Small intestine (tissue), 7 donors: ENCODE measurements around the gene CCL28. TPM values are rescaled to one million over a fixed set of nuclear protein-coding genes. Genes with fewer than 3 reads are reported as not detected.
"Not testable (repeated sequence)": the region's sequence is repeated elsewhere in the genome, so short reads cannot be mapped to it uniquely, and the experiment has no call there.

Experiments
- DNase-seq, 2 donors: peaks; one replicate each; pipeline versions ENCODE4 v3.0.0 to v3.0.0-alpha.2; 2013
- FAIRE-seq: peaks from 2 replicates; lab custom pipeline; 2012; peaks lifted over from hg19 to GRCh38; lab: Jason Lieb, UNC
- H3K27ac ChIP-seq, 3 donors: one replicate each; pipeline ENCODE4 v1.5.1; 2013; ENCODE audit warnings: low read length in 2 of 3, mild to moderate bottlenecking in 2 of 3, control low read depth in 1 of 3, inconsistent platforms in 1 of 3, low read depth in 1 of 3, moderate library complexity in 1 of 3
- H3K27me3 ChIP-seq, 3 donors: one replicate each; pipeline ENCODE4 v1.6.1; 2013; ENCODE audit warnings: low read length in 3 of 3, inconsistent platforms in 1 of 3; ENCODE audit not compliant: control insufficient read depth in 3 of 3, insufficient read depth in 3 of 3
- H3K36me3 ChIP-seq, 3 donors: one replicate each; pipeline ENCODE4 v1.6.1; 2013; ENCODE audit warnings: low read length in 3 of 3, inconsistent platforms in 1 of 3, low read depth in 1 of 3, mild to moderate bottlenecking in 1 of 3, moderate library complexity in 1 of 3; ENCODE audit not compliant: control insufficient read depth in 3 of 3, insufficient read depth in 2 of 3
- H3K4me1 ChIP-seq, 3 donors: one replicate each; pipeline ENCODE4 v1.6.1; 2013; ENCODE audit warnings: low read length in 2 of 3, inconsistent platforms in 1 of 3, low read depth in 1 of 3, mild to moderate bottlenecking in 1 of 3, moderate library complexity in 1 of 3; ENCODE audit not compliant: control insufficient read depth in 3 of 3, insufficient read depth in 2 of 3
- H3K4me3 ChIP-seq, 3 donors: one replicate each; pipeline ENCODE4 v1.5.1; 2013; ENCODE audit warnings: low read length in 3 of 3, control low read depth in 1 of 3, inconsistent platforms in 1 of 3, low read depth in 1 of 3, mild to moderate bottlenecking in 1 of 3, moderate library complexity in 1 of 3
- H3K9me3 ChIP-seq, 2 donors: one replicate each; pipeline ENCODE4 v1.6.1; 2013; ENCODE audit warnings: low read depth in 1 of 2, low read length in 1 of 2; ENCODE audit not compliant: control insufficient read depth in 2 of 2, insufficient read depth in 1 of 2
- WGBS, 3 donors: extraction: QIAGEN DNeasy Blood & Tissue Kit; methylation state at CpG; one replicate each; pipeline ENCODE4 v1.1.7; 2013; 5-methylcytosine and 5-hydroxymethylcytosine counted together
- polyA plus RNA-seq, 4 donors: library from polyadenylated mRNA; stranded (reverse) in 3 of 4; unstranded in 1 of 4; fragments of 200-250 nt in 3 of 4; fragments of 120-200 nt in 1 of 4; gene quantifications; one replicate each; pipeline versions ENCODE4 v1.2.1 to v1.2.3, GENCODE V29; 2013
- donor health status: healthy with polysubstance abuse.
- donor health status: control.
- donor health status: control.
- donor health status: Bipolar disorder and iron deficiency.
- donor health status: healthy.

Gene CCL28
- polyA plus RNA-seq, 4 donors, result 3.2 to 20.4 (median 7.7) TPM

DNA sequence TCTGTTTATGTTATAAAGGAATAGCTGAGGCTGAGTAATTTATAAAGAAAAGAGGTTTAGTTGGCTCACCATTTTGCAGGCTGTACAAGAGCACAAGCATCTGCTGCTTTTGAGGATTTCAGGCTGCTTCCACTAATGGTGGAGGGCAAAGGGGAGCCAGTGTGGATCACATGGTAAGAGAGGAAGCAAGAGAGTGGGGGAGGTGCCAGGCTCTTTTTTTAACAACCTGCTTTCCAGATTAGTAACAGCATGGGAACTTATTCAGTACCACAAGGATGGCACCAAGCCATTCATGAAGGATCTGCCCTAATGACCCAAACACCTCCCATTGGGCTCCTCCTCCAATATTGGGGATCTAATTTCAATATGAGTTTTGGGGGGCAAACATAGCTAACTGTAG, 40.4 kb downstream of the CCL28 start:
- Histone ChIP-seq H3K9me3 (no peaks in the 10 kb centered on the region), H3K27ac (no peak overlapping the region), H3K27me3 (no peaks in the 10 kb centered on the region), H3K4me3 (no peak overlapping the region), H3K36me3 (no peaks in the 10 kb centered on the region), H3K4me1 (peaks cover 0 to 39% (median 4%) of the 10 kb centered on the region in 3 donors)
- FAIRE-seq (no peak), DNase-seq (no peak)

DNA sequence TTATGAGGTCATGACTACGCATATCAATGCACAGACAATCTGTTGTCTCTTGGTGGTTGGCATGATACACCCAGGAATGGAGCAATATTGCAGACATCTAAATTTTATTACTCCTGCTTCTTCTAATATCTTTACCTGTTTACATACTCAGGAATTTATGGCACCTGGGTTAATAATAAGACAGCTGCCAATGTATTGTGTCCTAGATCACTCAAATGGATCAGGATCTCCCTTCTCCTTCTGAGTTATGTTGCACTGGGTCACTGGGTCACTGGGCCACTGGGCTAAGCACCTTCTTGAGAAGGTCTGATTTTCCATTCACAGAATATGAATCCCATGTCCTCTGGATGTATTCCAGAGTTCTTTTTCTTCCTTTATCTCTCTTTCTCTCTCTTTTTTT, 41.8 kb downstream of the CCL28 start:
- WGBS, 3 donors, result 19 to 67% (median 48%) methylated on average over 1 of the region's 1 CpG
- FAIRE-seq, result no peak
- Histone ChIP-seq H3K4me1 (peaks cover 0 to 44% (median 4%) of the 10 kb centered on the region in 3 donors), H3K27me3 (no peaks in the 10 kb centered on the region), H3K4me3 (no peak overlapping the region), H3K27ac (peak overlapping the region in 1 of 3 donors; percentile 13), H3K9me3 (no peaks in the 10 kb centered on the region), H3K36me3 (no peaks in the 10 kb centered on the region)
- DNase-seq, result peak; percentile 79 to 92

DNA sequence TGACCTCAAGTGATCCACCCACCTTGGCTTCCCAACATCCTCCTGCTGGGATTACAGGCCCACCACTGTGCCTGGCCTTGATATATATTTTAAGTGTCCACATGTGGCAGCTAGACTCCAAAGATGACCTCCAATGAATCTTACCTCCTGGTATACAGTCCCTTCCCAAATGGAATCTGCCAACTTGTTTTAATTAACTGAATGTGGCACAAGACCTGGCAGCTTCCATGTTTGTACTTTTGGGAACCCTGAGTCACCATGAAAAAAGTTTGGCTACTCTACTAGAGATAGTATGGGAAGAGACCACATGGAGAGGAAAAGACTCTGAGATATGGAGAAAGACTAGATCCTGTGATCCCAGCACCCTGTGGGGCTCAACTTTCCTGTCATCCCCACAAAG, 42.5 kb downstream of the CCL28 start:
- Histone ChIP-seq H3K4me1 (peaks cover 0 to 44% (median 4%) of the 10 kb centered on the region in 3 donors), H3K9me3 (no peaks in the 10 kb centered on the region), H3K27me3 (no peaks in the 10 kb centered on the region), H3K36me3 (no peaks in the 10 kb centered on the region), H3K4me3 (no peak overlapping the region), H3K27ac (peak overlapping the region in 1 of 3 donors; percentile 27)
- FAIRE-seq (no peak), DNase-seq (no peak)

DNA sequence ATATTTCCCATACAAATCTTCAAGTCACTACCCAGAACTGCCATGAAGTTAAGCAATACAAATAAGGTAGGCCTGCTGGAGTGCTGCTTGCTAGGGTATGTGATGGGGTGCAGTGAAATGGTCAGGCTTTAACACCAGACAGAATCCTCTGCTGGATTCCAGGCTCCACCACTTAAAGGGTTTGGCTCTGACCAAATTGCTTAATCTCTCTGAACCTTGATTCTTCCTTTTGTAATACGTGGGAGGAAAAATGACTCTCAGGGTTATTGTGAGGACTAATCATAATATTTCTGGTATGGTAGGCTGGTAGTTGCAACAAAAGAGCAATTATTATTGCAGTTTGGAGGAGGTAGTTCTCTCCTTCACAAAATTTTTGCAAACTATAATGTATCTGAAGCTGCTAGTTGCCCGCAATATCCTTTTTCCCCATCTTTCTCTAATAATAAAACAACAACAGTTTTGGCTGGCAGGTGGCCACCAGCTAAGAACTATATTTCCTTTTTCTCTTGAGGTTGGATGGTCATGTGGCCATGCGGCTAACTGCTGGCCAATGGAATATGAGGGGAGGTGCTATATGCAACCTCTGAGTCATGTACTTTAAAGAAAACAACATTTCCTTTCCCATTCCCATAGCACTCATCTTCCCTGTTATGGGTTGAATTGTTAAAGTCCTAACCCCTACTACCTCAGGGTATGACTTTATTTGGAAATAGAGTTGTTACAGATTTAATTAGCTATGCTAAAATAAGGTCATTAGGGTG, 44.1 kb downstream of the CCL28 start:
- no peaks in the 10 kb centered on the region for H3K9me3 ChIP-seq
- no peaks in the 10 kb centered on the region for H3K27me3 ChIP-seq
- H3K4me3 ChIP-seq, result no peak overlapping the region
- DNase-seq (peak; percentile 40 to 62), FAIRE-seq (no peak)
- peak overlapping the region in 2 of 3 donors; percentile 54 to 77 for H3K27ac ChIP-seq
- H3K4me1 ChIP-seq, result peaks cover 0 to 44% (median 4%) of the 10 kb centered on the region in 3 donors
- 57 to 82% (median 75%) methylated on average over 3 of the region's 3 CpGs for WGBS, 3 donors
- no peaks in the 10 kb centered on the region for H3K36me3 ChIP-seq

DNA sequence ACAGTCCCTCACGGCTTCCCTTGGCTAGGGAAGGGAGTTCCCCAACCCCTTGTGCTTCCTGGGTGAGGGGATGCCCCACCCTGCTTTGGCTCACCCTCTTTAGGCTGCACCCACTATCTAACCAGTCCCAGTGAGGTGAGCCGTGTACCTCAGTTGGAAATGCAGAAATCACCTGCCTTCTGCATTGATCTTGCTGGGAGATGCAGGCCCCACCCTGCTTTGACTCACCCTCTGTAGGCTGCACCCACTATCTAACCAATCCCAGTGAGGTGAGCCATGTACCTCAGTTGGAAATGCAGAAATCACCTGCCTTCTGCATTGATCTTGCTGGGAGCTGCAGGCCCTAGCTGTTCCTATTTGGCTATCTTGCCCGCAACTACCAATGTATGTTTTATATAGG, 44.7 kb downstream of the CCL28 start:
- H3K9me3 ChIP-seq, result no peaks in the 10 kb centered on the region
- peak overlapping the region in 2 of 3 donors; percentile 54 to 77 for H3K27ac ChIP-seq
- H3K27me3 ChIP-seq, result no peaks in the 10 kb centered on the region
- DNase-seq (peak in 1 of 2 donors; percentile 66), FAIRE-seq (no peak)
- no peaks in the 10 kb centered on the region for H3K36me3 ChIP-seq
- H3K4me3 ChIP-seq, result no peak overlapping the region
- 50 to 77% (median 64%) methylated on average over 3 of the region's 3 CpGs for WGBS, 3 donors
- peaks cover 0 to 44% (median 4%) of the 10 kb centered on the region in 3 donors for H3K4me1 ChIP-seq

DNA sequence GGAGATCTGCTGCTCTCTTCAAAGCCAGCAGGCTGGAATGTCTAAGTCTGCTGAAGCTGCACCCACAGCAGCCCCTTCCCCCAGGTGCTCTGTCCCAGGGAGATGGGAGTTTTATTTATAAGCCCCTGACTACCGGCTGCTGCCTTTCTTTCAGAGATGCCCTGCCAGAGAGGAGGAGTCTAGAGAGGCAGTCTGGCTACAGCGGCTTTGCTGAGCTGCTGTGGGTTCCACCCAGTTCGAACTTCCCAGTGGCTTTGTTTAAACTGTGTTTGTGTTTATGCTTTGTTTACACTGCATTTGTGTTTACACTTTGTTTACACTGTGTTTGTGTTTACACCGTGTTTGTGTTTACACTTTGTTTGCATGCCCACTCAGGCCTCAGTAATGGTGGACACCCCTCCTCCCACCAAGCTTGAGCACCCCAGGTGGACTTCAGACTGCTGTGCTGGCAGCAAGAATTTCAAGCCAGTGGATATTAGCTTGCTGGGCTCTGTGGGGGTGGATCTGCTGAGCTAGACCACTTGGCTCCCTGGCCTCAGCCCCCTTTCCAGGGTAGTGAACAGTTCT, 45.4 kb downstream of the CCL28 start:
- Histone ChIP-seq H3K4me1 (peaks cover 0 to 44% (median 4%) of the 10 kb centered on the region in 3 donors), H3K27ac (peak overlapping the region in 2 of 3 donors; percentile 58 to 77)
- WGBS, 3 donors, result 69 to 76% (median 75%) methylated on average over 4 of the region's 4 CpGs
- not testable (repeated sequence) for H3K4me3 ChIP-seq, H3K36me3 ChIP-seq, H3K27me3 ChIP-seq, H3K9me3 ChIP-seq, FAIRE-seq, DNase-seq

DNA sequence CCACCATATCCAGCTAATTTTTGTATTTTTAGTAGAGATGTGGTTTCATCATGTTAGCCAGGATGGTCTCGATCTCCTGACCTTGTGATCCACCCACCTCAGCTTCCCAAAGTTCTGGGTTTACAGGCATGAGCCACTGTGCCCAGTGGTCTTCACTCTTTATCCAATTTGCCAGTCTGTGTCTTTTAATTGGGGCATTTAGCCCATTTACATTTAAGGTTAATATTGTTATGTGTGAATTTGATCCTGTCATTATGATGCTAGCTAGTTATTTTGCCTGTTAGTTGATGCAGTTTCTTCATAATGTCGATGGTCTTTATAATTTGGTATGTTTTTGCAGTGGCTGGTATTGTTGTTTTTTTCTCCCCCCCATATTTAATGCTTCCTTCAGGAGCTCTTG, 47.0 kb downstream of the CCL28 start:
- DNase-seq, H3K27ac ChIP-seq, H3K27me3 ChIP-seq, FAIRE-seq, H3K36me3 ChIP-seq, H3K4me3 ChIP-seq, H3K9me3 ChIP-seq: not testable (repeated sequence)
- peaks cover 0 to 30% (median 0%) of the 10 kb centered on the region in 3 donors for H3K4me1 ChIP-seq
- 83 to 95% (median 91%) methylated on average over 2 of the region's 2 CpGs for whole genome bisulfite sequencing, 3 donors

DNA sequence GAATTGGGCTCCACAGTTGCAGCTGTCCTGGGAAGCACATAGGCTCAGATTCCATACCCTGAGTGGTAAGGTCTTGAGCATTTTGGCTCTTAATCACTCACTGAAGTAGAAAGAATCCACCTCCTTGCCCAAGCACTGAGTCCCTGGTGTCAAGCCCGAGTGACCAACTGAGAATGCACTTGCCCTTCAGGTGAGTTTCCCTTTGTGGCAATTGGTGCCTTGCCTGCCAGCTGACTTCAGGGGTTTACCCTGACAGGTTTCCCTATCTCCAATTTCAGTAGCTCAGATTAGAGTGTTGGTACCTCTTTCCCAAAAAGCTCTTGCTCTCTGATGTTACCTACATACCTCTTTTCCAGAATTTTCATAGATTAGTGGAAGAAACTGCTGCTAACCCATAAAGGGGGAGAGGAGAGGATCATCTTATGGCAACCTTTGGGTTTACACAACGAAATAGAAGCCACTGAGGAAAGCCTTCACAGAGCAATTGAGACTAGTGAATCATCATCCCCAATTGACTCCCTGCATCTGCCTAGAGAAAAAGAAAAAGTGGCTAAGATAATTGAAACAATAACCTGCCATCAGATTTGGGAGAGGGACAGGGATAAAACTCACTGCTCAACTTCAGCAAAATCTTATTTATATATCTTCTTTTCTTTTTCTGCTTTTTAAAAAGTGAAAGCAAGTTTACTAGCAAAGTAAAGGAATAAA, 48.6 kb downstream of the CCL28 start:
- DNase-seq, result no peak
- no peak for FAIRE-seq
- peaks cover 0 to 15% of the 10 kb centered on the region in 2 donors for H3K9me3 ChIP-seq
- 44 to 59% (median 47%) methylated on average over 2 of the region's 2 CpGs for WGBS, 3 donors
- no peak overlapping the region for H3K4me3 ChIP-seq
- no peaks in the 10 kb centered on the region for H3K36me3 ChIP-seq
- H3K27me3 ChIP-seq, result no peaks in the 10 kb centered on the region
- peaks cover 0 to 21% (median 0%) of the 10 kb centered on the region in 3 donors for H3K4me1 ChIP-seq
- no peak overlapping the region for H3K27ac ChIP-seq
